Measurements from ENCODE around the gene FBRS. TPM values are rescaled to one million over a fixed set of nuclear protein-coding genes. Genes with fewer than 3 reads are reported as not detected.

The FBRS gene
- total and polyA plus RNA-seq, 2 of the 13 experiments (the other 11 are each of a cell fraction or from before 2014, with no cell fraction given) = 13.7 to 16.2 TPM

DNA sequence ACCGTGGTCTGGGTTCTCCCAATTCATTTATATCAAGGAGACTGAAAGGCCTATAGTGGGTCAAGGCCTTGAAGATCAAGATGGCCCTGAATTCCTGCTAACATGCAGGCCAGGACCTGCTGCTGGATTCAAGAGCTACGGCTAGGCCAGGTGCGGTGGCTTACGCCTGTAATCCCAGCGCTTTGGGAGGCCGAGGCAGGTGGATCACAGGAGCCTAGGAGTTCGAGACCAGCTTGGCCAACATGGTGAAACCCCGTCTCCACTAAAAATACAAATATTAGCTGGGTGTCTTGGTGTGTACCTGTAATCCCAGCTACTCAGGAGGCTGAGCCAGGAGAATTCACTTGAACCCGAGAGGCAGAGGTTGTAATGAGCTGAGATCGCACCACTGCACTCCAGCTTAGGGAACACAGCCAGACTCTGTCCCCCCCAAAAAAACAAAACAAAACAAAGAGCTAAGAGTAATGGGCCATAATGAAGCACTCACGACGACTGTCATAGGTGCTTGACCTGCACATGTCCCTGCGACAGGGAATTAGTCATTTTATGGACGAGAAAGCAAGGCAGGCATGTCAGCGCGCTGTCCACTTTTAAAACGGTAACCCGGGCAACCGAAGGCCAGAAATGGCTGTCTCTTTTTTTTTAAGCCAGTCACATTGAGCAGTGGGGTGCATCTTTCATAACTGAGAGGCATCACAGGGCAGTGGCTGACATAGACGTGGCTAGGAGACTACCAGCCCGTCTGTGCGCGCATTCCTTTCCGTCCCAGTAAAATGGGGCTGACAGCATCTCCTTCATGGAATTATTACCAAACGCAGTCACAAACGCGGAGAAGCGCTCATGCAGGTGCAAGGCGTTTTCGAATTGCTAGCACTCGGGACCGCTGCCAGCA is 1.0 kb upstream of the FBRS start (continued):
- TF ChIP-seq, protein P1, sequence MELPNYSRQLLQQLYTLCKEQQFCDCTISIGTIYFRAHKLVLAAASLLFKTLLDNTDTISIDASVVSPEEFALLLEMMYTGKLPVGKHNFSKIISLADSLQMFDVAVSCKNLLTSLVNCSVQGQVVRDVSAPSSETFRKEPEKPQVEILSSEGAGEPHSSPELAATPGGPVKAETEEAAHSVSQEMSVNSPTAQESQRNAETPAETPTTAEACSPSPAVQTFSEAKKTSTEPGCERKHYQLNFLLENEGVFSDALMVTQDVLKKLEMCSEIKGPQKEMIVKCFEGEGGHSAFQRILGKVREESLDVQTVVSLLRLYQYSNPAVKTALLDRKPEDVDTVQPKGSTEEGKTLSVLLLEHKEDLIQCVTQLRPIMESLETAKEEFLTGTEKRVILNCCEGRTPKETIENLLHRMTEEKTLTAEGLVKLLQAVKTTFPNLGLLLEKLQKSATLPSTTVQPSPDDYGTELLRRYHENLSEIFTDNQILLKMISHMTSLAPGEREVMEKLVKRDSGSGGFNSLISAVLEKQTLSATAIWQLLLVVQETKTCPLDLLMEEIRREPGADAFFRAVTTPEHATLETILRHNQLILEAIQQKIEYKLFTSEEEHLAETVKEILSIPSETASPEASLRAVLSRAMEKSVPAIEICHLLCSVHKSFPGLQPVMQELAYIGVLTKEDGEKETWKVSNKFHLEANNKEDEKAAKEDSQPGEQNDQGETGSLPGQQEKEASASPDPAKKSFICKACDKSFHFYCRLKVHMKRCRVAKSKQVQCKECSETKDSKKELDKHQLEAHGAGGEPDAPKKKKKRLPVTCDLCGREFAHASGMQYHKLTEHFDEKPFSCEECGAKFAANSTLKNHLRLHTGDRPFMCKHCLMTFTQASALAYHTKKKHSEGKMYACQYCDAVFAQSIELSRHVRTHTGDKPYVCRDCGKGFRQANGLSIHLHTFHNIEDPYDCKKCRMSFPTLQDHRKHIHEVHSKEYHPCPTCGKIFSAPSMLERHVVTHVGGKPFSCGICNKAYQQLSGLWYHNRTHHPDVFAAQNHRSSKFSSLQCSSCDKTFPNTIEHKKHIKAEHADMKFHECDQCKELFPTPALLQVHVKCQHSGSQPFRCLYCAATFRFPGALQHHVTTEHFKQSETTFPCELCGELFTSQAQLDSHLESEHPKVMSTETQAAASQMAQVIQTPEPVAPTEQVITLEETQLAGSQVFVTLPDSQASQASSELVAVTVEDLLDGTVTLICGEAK (IDR thresholded peaks at IDR 0.05) = no peak
- TF ChIP-seq, protein P1 (CRISPR knock-in tag; IDR thresholded peaks at IDR 0.05) = peak; percentile 21; the same call in 1 of the 2 replicates
- TF ChIP-seq, protein P2, sequence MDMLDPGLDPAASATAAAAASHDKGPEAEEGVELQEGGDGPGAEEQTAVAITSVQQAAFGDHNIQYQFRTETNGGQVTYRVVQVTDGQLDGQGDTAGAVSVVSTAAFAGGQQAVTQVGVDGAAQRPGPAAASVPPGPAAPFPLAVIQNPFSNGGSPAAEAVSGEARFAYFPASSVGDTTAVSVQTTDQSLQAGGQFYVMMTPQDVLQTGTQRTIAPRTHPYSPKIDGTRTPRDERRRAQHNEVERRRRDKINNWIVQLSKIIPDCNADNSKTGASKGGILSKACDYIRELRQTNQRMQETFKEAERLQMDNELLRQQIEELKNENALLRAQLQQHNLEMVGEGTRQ (IDR thresholded peaks at IDR 0.05; ENCODE audit: low read depth, low read length) = no peak
- TF ChIP-seq, protein P2 (CRISPR knock-in tag; IDR thresholded peaks at IDR 0.05; ENCODE audit: borderline replicate concordance) = 0 out of 2 replicates have a peak, but pooled peaks have one; percentile 4
- TF ChIP-seq, protein P3, sequence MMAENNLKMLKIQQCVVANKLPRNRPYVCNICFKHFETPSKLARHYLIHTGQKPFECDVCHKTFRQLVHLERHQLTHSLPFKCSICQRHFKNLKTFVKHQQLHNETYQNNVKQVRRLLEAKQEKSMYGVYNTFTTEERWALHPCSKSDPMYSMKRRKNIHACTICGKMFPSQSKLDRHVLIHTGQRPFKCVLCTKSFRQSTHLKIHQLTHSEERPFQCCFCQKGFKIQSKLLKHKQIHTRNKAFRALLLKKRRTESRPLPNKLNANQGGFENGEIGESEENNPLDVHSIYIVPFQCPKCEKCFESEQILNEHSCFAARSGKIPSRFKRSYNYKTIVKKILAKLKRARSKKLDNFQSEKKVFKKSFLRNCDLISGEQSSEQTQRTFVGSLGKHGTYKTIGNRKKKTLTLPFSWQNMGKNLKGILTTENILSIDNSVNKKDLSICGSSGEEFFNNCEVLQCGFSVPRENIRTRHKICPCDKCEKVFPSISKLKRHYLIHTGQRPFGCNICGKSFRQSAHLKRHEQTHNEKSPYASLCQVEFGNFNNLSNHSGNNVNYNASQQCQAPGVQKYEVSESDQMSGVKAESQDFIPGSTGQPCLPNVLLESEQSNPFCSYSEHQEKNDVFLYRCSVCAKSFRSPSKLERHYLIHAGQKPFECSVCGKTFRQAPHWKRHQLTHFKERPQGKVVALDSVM (CRISPR knock-in tag; IDR thresholded peaks at IDR 0.05) = 0 out of 2 replicates have a peak, but pooled peaks have one; percentile 34
- TF ChIP-seq, protein P4, sequence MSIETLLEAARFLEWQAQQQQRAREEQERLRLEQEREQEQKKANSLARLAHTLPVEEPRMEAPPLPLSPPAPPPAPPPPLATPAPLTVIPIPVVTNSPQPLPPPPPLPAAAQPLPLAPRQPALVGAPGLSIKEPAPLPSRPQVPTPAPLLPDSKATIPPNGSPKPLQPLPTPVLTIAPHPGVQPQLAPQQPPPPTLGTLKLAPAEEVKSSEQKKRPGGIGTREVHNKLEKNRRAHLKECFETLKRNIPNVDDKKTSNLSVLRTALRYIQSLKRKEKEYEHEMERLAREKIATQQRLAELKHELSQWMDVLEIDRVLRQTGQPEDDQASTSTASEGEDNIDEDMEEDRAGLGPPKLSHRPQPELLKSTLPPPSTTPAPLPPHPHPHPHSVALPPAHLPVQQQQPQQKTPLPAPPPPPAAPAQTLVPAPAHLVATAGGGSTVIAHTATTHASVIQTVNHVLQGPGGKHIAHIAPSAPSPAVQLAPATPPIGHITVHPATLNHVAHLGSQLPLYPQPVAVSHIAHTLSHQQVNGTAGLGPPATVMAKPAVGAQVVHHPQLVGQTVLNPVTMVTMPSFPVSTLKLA (IDR thresholded peaks at IDR 0.05) = no peak
- TF ChIP-seq SMARCE1 (IDR thresholded peaks at IDR 0.05; ENCODE audit: borderline replicate concordance) (no peak), ZNF530 (CRISPR knock-in tag; IDR thresholded peaks at IDR 0.05; ENCODE audit: low read depth) (no peak), RBAK (CRISPR knock-in tag; IDR thresholded peaks at IDR 0.05) (no peak), SMAD3 (CRISPR knock-in tag; IDR thresholded peaks at IDR 0.05) (peak; percentile 48; the same call in 1 of the 2 replicates), NFATC3 (CRISPR knock-in tag; IDR thresholded peaks at IDR 0.05) (no peak), MIXL1 (CRISPR knock-in tag; IDR thresholded peaks at IDR 0.05) (no peak; the same call in 1 of the 2 replicates), PPARG (CRISPR knock-in tag; conservative IDR thresholded peaks at IDR 0.05) (no peak), CEBPG (CRISPR knock-in tag; IDR thresholded peaks at IDR 0.05) (no peak), TOE1 (CRISPR knock-in tag; IDR thresholded peaks at IDR 0.05) (no peak)
